ENCODE measurements around the gene PYM1. TPM values are rescaled to one million over a fixed set of nuclear protein-coding genes. Genes with fewer than 3 reads are reported as not detected.

PYM1 gene
- total and polyA plus RNA-seq, 2 of the 4 experiments (the other 2 are of a cell fraction): 26.5 to 27.8 TPM

GRCh38 chr12:55931317-55931779, 3.7 kb upstream of the PYM1 start:
- Histone ChIP-seq H2AK9ac (replicated peaks; ENCODE audit: low read depth, low read length, poor library complexity) (peak overlapping the region; percentile 97), H2BK5ac (ENCODE audit: low read depth, low read length, poor library complexity, severe bottlenecking) (peak overlapping the region; percentile 77), H4K20me1 (ENCODE audit: insufficient read depth, low read length) (no peaks in the 10 kb centered on the region), H3K4ac (ENCODE audit: low read depth, low read length) (peak overlapping the region; percentile 93), H4K8ac (ENCODE audit: low read depth in 2 of 2, low read length in 2 of 2) (peak overlapping the region; percentile 37 to 84), H3K27me3 (ENCODE audit: control insufficient read depth, insufficient read depth, low read length) (no peaks in the 10 kb centered on the region), H3K56ac (ENCODE audit: extremely low read depth, insufficient read depth, low read length) (peak overlapping the region; percentile 72), H2AFZ (replicated peaks; ENCODE audit: low read length, poor library complexity) (peak overlapping the region; percentile 69), H3K4me1 (ENCODE audit: control insufficient read depth, insufficient read depth, low read length) (peaks cover 18% of the 10 kb centered on the region), H2AK5ac (ENCODE audit: low read depth, low read length) (peak overlapping the region; percentile 80), H3K9me3 (ENCODE audit: control insufficient read depth, insufficient read depth, low read length) (no peaks in the 10 kb centered on the region), H2BK120ac (ENCODE audit: low read depth, low read length) (peak overlapping the region; percentile 44; the same call in 1 of the 2 replicates), H2BK20ac (ENCODE audit: low read depth, low read length) (peak overlapping the region; percentile 13; the same call in 1 of the 2 replicates), H3K14ac (replicated peaks; ENCODE audit: low read depth, low read length) (peak overlapping the region; percentile 82), H3K4me3 (ENCODE audit: insufficient read depth, low read depth, low read length) (peak overlapping the region; percentile 78), H3K36me3 (ENCODE audit: control insufficient read depth, insufficient read depth, low read length) (no peaks in the 10 kb centered on the region), H2BK15ac (ENCODE audit: low read depth, low read length) (peak overlapping the region; percentile 26; the same call in 2 of the 3 replicates), H3K23ac (ENCODE audit: low read depth, low read length) (peak overlapping the region; percentile 57), H3K4me2 (ENCODE audit: low read depth, low read length) (peak overlapping the region; percentile 75), H3K9me1 (ENCODE audit: insufficient read depth, low read length) (peaks cover 16% of the 10 kb centered on the region), H4K5ac (ENCODE audit: low read depth, low read length) (peak overlapping the region; percentile 73), H3K18ac (ENCODE audit: low read depth, low read length) (peak overlapping the region; percentile 80), H4K91ac (ENCODE audit: insufficient read depth, low read depth, low read length) (peak overlapping the region; percentile 86), H3K9ac (ENCODE audit: low read depth, low read length) (peak overlapping the region; percentile 79), H3K27ac (ENCODE audit: insufficient read depth, low read length) (peak overlapping the region; percentile 79), H3K79me1 (ENCODE audit: low read depth in 1 of 2, low read length in 2 of 2) (peaks cover 35 to 78% of the 10 kb centered on the region in 2 experiments)
- no peak for TF ChIP-seq RAD21 (IDR thresholded peaks at IDR 0.05; ENCODE audit: low read length)
- TF ChIP-seq ELK1 (IDR thresholded peaks at IDR 0.05; ENCODE audit: borderline replicate concordance, low read depth, low read length): no peak
- no peak for TF ChIP-seq NFE2L2 (IDR thresholded peaks at IDR 0.05; ENCODE audit: low read depth, low read length)
- no peak for TF ChIP-seq CEBPB (IDR thresholded peaks at IDR 0.05; ENCODE audit: low read depth, low read length)
- no peak for TF ChIP-seq MAFK (IDR thresholded peaks at IDR 0.05; ENCODE audit: low read depth, low read length)
- no peak for TF ChIP-seq CTCF (conservative IDR thresholded peaks at IDR 0.05; ENCODE audit: low read depth, low read length)
- TF ChIP-seq CHD1 (IDR thresholded peaks at IDR 0.05; ENCODE audit: low read depth, low read length): no peak
- no peak for TF ChIP-seq FOS (IDR thresholded peaks at IDR 0.05; ENCODE audit: low read depth, low read length)
- no peak for TF ChIP-seq MAZ (IDR thresholded peaks at IDR 0.05; ENCODE audit: borderline replicate concordance, low read depth, low read length)
- no peak for TF ChIP-seq RFX5 (IDR thresholded peaks at IDR 0.05; ENCODE audit: low read depth, low read length)
- no peak for TF ChIP-seq USF2 (IDR thresholded peaks at IDR 0.05; ENCODE audit: low read depth, low read length)
- no peak for TF ChIP-seq BHLHE40 (IDR thresholded peaks at IDR 0.05; ENCODE audit: low read depth, low read length)
- TF ChIP-seq POLR2A (IDR thresholded peaks at IDR 0.05; ENCODE audit: low read depth, low read length): no peak
- TF ChIP-seq MXI1 (IDR thresholded peaks at IDR 0.05; ENCODE audit: borderline replicate concordance, low read depth, low read length): no peak
- no peak for TF ChIP-seq SMC3 (IDR thresholded peaks at IDR 0.05; ENCODE audit: low read depth, low read length)
- no TSS peak for BruUV-seq (replicated peaks)
- ATAC-seq (ENCODE audit: low read depth) (no peak), DNase-seq (no peak)
- CTCF ChIA-PET: interaction anchor here (0.6 to 2.0 kb wide), 3 partner anchors 9 to 130 kb away, joined by 3 to 4 read pairs (median 3); no protein-coding TSS in a partner anchor
- POLR2A ChIA-PET (ENCODE audit: unreplicated experiment): no interaction called here
- in situ Hi-C loops (cut with MboI; ENCODE audit: low sequenced_read_pairs): no loop called here
- dilution Hi-C loops (cut with HindIII; ENCODE audit: low sequenced_read_pairs, unreplicated experiment): no loop called here
- intact Hi-C loops (cut with micrococcal nuclease): loop anchor here (1.0 to 5.0 kb wide), 3 partner anchors 84 to 189 kb away; partner anchors contain the start of genes GDF11, ORMDL2 and SARNP
- 3% methylated on average over 5 of the region's 10 CpGs; no CpG with 5 or more reads in 1 of the 2 experiments for WGBS, 2 experiments (ENCODE audit: extremely low coverage in 2 of 2, insufficient read length in 1 of 2)

All from IMR-90 (cell line).